Measurements from ENCODE around the gene ACSL5.

DNA sequence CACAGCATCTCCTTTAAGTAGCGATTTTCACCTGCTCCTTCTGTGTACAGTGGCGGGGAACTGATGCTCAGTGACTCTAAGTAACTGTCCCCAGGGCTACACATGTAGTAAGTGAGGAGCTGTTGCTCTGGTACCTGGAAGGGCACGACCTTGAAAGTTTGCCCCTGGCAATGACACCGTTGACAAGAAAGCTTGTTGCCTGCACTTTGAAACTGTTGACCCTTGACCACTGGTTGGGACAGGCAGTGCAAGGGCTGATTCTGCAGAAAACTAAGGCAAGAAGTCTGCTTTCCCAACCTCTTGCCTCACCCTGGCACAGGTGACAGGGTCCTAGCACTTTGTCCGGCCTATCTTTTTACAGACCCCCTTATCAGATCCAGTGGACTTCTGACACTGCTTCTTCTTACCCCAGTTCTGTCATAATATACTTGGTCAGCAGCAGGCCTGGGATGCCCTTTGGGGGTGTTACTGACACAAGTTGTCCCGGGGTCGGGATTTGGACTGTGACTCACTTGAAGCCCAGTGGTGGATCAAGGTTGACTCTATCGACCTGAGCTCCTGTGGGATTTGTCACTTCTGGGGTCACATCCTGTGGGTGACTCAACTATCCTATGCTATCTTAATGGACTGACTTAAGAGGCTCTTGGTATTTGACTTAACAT is 5.8 kb downstream of the ACSL5 start:
- TF ChIP-seq, protein P1, sequence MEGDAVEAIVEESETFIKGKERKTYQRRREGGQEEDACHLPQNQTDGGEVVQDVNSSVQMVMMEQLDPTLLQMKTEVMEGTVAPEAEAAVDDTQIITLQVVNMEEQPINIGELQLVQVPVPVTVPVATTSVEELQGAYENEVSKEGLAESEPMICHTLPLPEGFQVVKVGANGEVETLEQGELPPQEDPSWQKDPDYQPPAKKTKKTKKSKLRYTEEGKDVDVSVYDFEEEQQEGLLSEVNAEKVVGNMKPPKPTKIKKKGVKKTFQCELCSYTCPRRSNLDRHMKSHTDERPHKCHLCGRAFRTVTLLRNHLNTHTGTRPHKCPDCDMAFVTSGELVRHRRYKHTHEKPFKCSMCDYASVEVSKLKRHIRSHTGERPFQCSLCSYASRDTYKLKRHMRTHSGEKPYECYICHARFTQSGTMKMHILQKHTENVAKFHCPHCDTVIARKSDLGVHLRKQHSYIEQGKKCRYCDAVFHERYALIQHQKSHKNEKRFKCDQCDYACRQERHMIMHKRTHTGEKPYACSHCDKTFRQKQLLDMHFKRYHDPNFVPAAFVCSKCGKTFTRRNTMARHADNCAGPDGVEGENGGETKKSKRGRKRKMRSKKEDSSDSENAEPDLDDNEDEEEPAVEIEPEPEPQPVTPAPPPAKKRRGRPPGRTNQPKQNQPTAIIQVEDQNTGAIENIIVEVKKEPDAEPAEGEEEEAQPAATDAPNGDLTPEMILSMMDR (conservative IDR thresholded peaks at IDR 0.05; ENCODE audit: low read depth, low read length): no peak
- TF ChIP-seq MXI1 (IDR thresholded peaks at IDR 0.05; ENCODE audit: borderline replicate concordance, low read depth, low read length) (no peak), RAD21 (IDR thresholded peaks at IDR 0.05; ENCODE audit: low read length) (no peak), POLR2A (IDR thresholded peaks at IDR 0.05; ENCODE audit: low read depth, low read length) (no peak), RCOR1 (IDR thresholded peaks at IDR 0.05; ENCODE audit: insufficient replicate concordance, low read length) (no peak)

Data from IMR-90 (cell line).